Measurements from ENCODE around the gene NFIX. TPM values are rescaled to one million over a fixed set of nuclear protein-coding genes. Genes with fewer than 3 reads are reported as not detected.
A peak's percentile ranks its signal among the peaks of the same experiment; 100 is the strongest.

Gene NFIX
- total and polyA plus RNA-seq, 2 of the 13 experiments (the other 11 are each of a cell fraction or from before 2014, with no cell fraction given), result 3.4 to 5.4 TPM

DNA sequence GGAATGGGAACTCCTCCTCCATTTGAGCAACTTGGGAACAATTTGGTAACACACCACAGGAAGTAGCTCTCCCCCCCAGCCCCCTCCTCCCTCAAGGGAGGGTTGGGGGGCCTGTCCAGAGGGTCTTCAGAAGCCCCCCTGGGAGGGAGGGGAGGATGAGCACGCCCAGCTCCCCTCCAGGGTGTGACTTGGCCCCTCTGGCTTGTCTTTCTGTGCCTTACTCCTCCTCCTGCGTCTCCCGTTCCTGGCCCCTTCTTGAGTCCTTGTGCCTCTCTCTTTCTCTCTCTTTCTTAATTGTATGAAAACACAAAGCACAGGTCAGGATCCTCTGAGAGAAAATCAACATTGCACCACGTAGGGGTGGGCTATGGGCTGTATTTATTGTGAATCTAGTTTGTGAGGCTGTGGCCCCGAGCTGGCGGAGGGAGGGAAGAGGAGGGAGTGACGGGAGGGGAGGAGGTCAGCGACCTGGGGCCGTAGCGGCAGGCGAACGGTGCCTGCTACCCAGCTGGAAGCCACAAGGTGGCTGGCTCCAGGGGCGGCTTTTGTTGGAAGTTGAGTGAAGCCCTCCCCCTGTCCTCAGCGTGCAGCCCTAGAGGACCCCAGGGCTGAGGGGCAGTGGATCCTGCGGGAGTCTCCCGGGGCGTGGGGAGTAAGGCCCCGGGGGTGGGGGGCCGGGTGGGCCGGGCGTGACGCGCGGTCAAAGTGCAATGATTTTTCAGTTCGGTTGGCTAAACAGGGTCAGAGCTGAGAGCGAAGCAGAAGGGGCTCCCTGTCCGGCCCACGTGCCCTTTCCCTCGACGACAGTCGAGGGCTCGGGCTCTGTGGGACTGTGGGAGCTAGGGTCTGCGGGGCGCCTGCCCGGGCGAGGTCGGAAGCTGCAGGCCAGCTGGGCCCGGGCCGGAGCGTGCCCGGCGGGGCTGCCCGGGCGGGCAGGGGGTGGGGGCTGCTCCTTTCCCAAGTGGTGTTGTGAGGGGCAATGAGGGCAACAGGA lies 101.0 kb downstream of the NFIX start (continued):
- TF ChIP-seq ZNF414 (CRISPR knock-in tag; IDR thresholded peaks at IDR 0.05), result no peak
- TF ChIP-seq, protein P1, sequence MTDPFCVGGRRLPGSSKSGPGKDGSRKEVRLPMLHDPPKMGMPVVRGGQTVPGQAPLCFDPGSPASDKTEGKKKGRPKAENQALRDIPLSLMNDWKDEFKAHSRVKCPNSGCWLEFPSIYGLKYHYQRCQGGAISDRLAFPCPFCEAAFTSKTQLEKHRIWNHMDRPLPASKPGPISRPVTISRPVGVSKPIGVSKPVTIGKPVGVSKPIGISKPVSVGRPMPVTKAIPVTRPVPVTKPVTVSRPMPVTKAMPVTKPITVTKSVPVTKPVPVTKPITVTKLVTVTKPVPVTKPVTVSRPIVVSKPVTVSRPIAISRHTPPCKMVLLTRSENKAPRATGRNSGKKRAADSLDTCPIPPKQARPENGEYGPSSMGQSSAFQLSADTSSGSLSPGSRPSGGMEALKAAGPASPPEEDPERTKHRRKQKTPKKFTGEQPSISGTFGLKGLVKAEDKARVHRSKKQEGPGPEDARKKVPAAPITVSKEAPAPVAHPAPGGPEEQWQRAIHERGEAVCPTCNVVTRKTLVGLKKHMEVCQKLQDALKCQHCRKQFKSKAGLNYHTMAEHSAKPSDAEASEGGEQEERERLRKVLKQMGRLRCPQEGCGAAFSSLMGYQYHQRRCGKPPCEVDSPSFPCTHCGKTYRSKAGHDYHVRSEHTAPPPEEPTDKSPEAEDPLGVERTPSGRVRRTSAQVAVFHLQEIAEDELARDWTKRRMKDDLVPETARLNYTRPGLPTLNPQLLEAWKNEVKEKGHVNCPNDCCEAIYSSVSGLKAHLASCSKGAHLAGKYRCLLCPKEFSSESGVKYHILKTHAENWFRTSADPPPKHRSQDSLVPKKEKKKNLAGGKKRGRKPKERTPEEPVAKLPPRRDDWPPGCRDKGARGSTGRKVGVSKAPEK (CRISPR knock-in tag; IDR thresholded peaks at IDR 0.05; ENCODE audit: borderline replicate concordance), result no peak
- no peak for TF ChIP-seq MXD1 (CRISPR knock-in tag; IDR thresholded peaks at IDR 0.05)
- TF ChIP-seq ZBTB38 (CRISPR knock-in tag; IDR thresholded peaks at IDR 0.05), result no peak
- peak; percentile 79 for TF ChIP-seq NR2F6 (IDR thresholded peaks at IDR 0.05)
- TF ChIP-seq NR2F6 (CRISPR knock-in tag; IDR thresholded peaks at IDR 0.05), result peak; percentile 80
- no peak for TF ChIP-seq CCAR2 (optimal IDR thresholded peaks at IDR 0.05; ENCODE audit: low read depth, low read length)
- no peak for TF ChIP-seq ZNF567 (CRISPR knock-in tag; IDR thresholded peaks at IDR 0.05; ENCODE audit: borderline replicate concordance)
- TF ChIP-seq, protein P2, sequence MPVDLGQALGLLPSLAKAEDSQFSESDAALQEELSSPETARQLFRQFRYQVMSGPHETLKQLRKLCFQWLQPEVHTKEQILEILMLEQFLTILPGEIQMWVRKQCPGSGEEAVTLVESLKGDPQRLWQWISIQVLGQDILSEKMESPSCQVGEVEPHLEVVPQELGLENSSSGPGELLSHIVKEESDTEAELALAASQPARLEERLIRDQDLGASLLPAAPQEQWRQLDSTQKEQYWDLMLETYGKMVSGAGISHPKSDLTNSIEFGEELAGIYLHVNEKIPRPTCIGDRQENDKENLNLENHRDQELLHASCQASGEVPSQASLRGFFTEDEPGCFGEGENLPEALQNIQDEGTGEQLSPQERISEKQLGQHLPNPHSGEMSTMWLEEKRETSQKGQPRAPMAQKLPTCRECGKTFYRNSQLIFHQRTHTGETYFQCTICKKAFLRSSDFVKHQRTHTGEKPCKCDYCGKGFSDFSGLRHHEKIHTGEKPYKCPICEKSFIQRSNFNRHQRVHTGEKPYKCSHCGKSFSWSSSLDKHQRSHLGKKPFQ (CRISPR knock-in tag; IDR thresholded peaks at IDR 0.05; ENCODE audit: insufficient replicate concordance), result no peak
- TF ChIP-seq, protein P3, sequence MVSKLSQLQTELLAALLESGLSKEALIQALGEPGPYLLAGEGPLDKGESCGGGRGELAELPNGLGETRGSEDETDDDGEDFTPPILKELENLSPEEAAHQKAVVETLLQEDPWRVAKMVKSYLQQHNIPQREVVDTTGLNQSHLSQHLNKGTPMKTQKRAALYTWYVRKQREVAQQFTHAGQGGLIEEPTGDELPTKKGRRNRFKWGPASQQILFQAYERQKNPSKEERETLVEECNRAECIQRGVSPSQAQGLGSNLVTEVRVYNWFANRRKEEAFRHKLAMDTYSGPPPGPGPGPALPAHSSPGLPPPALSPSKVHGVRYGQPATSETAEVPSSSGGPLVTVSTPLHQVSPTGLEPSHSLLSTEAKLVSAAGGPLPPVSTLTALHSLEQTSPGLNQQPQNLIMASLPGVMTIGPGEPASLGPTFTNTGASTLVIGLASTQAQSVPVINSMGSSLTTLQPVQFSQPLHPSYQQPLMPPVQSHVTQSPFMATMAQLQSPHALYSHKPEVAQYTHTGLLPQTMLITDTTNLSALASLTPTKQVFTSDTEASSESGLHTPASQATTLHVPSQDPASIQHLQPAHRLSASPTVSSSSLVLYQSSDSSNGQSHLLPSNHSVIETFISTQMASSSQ (IDR thresholded peaks at IDR 0.05; ENCODE audit: low read depth), result no peak
- TF ChIP-seq, protein P3 (CRISPR knock-in tag; IDR thresholded peaks at IDR 0.05; ENCODE audit: borderline replicate concordance), result no peak
- no peak for TF ChIP-seq BATF2 (CRISPR knock-in tag; IDR thresholded peaks at IDR 0.05)
- no peak for TF ChIP-seq PLSCR1 (CRISPR knock-in tag; IDR thresholded peaks at IDR 0.05; ENCODE audit: borderline replicate concordance)
- peak; percentile 37; the same call in 1 of the 2 replicates for TF ChIP-seq GABPB1 (CRISPR knock-in tag; IDR thresholded peaks at IDR 0.05)
- TF ChIP-seq EEA1 (CRISPR knock-in tag; IDR thresholded peaks at IDR 0.05; ENCODE audit: borderline replicate concordance), result no peak
- TF ChIP-seq ZNF569 (CRISPR knock-in tag; IDR thresholded peaks at IDR 0.05; ENCODE audit: borderline replicate concordance), result no peak
